Liver (tissue), 9 donors: Measurements from ENCODE around the gene ASPA. TPM values are rescaled to one million over a fixed set of nuclear protein-coding genes. Genes with fewer than 3 reads are reported as not detected.

Experiments
- DNase-seq: peaks from one replicate; pipeline ENCODE4 v3.0.0-alpha.2; 2017; ENCODE audit warnings: low spot score
- H3K27ac ChIP-seq, 2 donors: one replicate each; pipeline ENCODE4 v1.7.0; 2013; ENCODE audit warnings: inconsistent platforms in 2 of 2, low read length in 2 of 2, control low read depth in 1 of 2, low read depth in 1 of 2, mild to moderate bottlenecking in 1 of 2
- H3K27me3 ChIP-seq, 4 donors: one replicate each; pipeline versions ENCODE4 v1.6.1 to v1.7.0; 2013; ENCODE audit warnings: low read length in 3 of 4, inconsistent platforms in 1 of 4, mild to moderate bottlenecking in 1 of 4, moderate library complexity in 1 of 4; ENCODE audit not compliant: control insufficient read depth in 4 of 4, insufficient read depth in 4 of 4
- H3K36me3 ChIP-seq, 4 donors: one replicate each; pipeline versions ENCODE4 v1.6.1 to v1.7.0; 2013; ENCODE audit warnings: low read length in 3 of 4, mild to moderate bottlenecking in 3 of 4, low read depth in 1 of 4, moderate library complexity in 1 of 4; ENCODE audit not compliant: control insufficient read depth in 4 of 4, insufficient read depth in 3 of 4
- H3K4me1 ChIP-seq, 4 donors: one replicate each; pipeline versions ENCODE4 v1.6.1 to v1.7.0; 2013; ENCODE audit warnings: low read length in 3 of 4, mild to moderate bottlenecking in 3 of 4, moderate library complexity in 1 of 4; ENCODE audit not compliant: control insufficient read depth in 4 of 4, insufficient read depth in 4 of 4
- H3K4me3 ChIP-seq, 3 donors: one replicate each; pipeline versions ENCODE4 v1.6.1 to v1.7.0; 2013; ENCODE audit warnings: low read length in 3 of 3, control low read depth in 1 of 3, low read depth in 1 of 3, mild to moderate bottlenecking in 1 of 3
- H3K9ac ChIP-seq, 2 donors: one replicate each; pipeline ENCODE4 v1.7.0; 2013; ENCODE audit warnings: low read length in 2 of 2, mild to moderate bottlenecking in 2 of 2, moderate library complexity in 2 of 2, control low read depth in 1 of 2, low read depth in 1 of 2
- H3K9me3 ChIP-seq, 4 donors: one replicate each; pipeline versions ENCODE4 v1.6.1 to v1.7.0; 2013; ENCODE audit warnings: low read length in 3 of 4; ENCODE audit not compliant: control insufficient read depth in 4 of 4
- CTCF ChIP-seq: fragments of 150-350 bp; IDR thresholded peaks from 2 replicates; pipeline ENCODE4 v1.5.1; 2017; ENCODE audit warnings: improper control_type of control experiment, low read depth, low read length; ENCODE audit not compliant: missing input control
- EGR1 ChIP-seq, 2 donors: IDR thresholded peaks; 2 replicates each; pipeline ENCODE4 v1.6.1; 2016 to 2018; ENCODE audit warnings: antibody characterized with exemption in 2 of 2, low read depth in 2 of 2
- FOXA1 ChIP-seq: IDR thresholded peaks from 2 replicates; pipeline ENCODE4 v1.6.1; 2016; ENCODE audit warnings: antibody characterized with exemption
- FOXA2 ChIP-seq: IDR thresholded peaks from 2 replicates; pipeline ENCODE4 v1.6.1; 2016; ENCODE audit warnings: antibody characterized with exemption
- GABPA ChIP-seq, 2 donors: IDR thresholded peaks in 1 of 2; conservative IDR thresholded peaks in 1 of 2; 2 replicates each; pipeline ENCODE4 v1.6.1; 2016; ENCODE audit warnings: antibody characterized with exemption in 2 of 2, mild to moderate bottlenecking in 1 of 2, moderate library complexity in 1 of 2
- HNF4A ChIP-seq, 2 donors: conservative IDR thresholded peaks; 2 replicates each; pipeline ENCODE4 v1.6.1; 2016; ENCODE audit warnings: antibody characterized with exemption in 2 of 2, mild to moderate bottlenecking in 2 of 2
- HNF4G ChIP-seq: IDR thresholded peaks from 2 replicates; pipeline ENCODE4 v1.6.1; 2016; ENCODE audit warnings: antibody characterized with exemption
- JUND ChIP-seq, 2 donors: IDR thresholded peaks; 2 replicates each; pipeline ENCODE4 v1.6.1; 2016; ENCODE audit warnings: antibody characterized with exemption in 2 of 2
- NR2F2 ChIP-seq: IDR thresholded peaks from 2 replicates; pipeline ENCODE4 v1.6.1; 2016; ENCODE audit warnings: antibody characterized with exemption
- RAD21 ChIP-seq, 2 donors: IDR thresholded peaks; 2 replicates each; pipeline ENCODE4 v1.6.1; 2016; ENCODE audit warnings: antibody characterized with exemption in 2 of 2, mild to moderate bottlenecking in 2 of 2
- REST ChIP-seq: IDR thresholded peaks from 2 replicates; pipeline ENCODE4 v1.6.1; 2016; ENCODE audit warnings: antibody characterized with exemption, mild to moderate bottlenecking
- RXRA ChIP-seq, 2 donors: IDR thresholded peaks; 2 replicates each; pipeline ENCODE4 v1.6.1; 2017 to 2018; ENCODE audit warnings: antibody characterized with exemption in 2 of 2, mild to moderate bottlenecking in 1 of 2
- SP1 ChIP-seq: IDR thresholded peaks from 2 replicates; pipeline ENCODE4 v1.6.1; 2018; ENCODE audit warnings: antibody characterized with exemption, mild to moderate bottlenecking
- TAF1 ChIP-seq: conservative IDR thresholded peaks from 2 replicates; pipeline ENCODE4 v1.6.1; 2016; ENCODE audit warnings: antibody characterized with exemption, mild to moderate bottlenecking
- YY1 ChIP-seq: IDR thresholded peaks from 2 replicates; pipeline ENCODE4 v1.6.1; 2016; ENCODE audit warnings: antibody characterized with exemption, mild to moderate bottlenecking
- ZBTB33 ChIP-seq: IDR thresholded peaks from 2 replicates; pipeline ENCODE4 v1.6.1; 2016; ENCODE audit warnings: antibody characterized with exemption
- WGBS: extraction: QIAGEN DNeasy Blood & Tissue Kit; methylation state at CpG from one replicate; pipeline ENCODE4 v1.1.7; 2013; 5-methylcytosine and 5-hydroxymethylcytosine counted together
- polyA plus RNA-seq, 2 donors: library from polyadenylated mRNA; stranded (reverse) in 1 of 2; unstranded in 1 of 2; fragments of 200-250 nt in 1 of 2; fragments of >200 nt in 1 of 2; fragmentation: Nextera tagmentation in 1 of 2; extraction: Ambion mirVana in 1 of 2; gene quantifications; one replicate each; pipeline versions ENCODE4 v1.2.1 to v1.2.3, GENCODE V29; 2013 to 2015
- total RNA-seq, 2 donors: library from RNA; depleted of rRNA; stranded (reverse); fragments of >200 nt; gene quantifications; one replicate each; pipeline ENCODE4 v1.2.3, GENCODE V29; 2014
- TF ChIP-seq, protein P1 (sequence below): IDR thresholded peaks from 2 replicates; pipeline ENCODE4 v1.6.1; 2016; ENCODE audit warnings: antibody characterized with exemption
- donor health status: healthy.
- donor health status: healthy.
- donor health status: healthy.
- donor health status: healthy.
- donor health status: healthy.

Gene ASPA
- total and polyA plus RNA-seq, 4 donors, result 0.89 to 4.7 (median 1.9) TPM

DNA sequence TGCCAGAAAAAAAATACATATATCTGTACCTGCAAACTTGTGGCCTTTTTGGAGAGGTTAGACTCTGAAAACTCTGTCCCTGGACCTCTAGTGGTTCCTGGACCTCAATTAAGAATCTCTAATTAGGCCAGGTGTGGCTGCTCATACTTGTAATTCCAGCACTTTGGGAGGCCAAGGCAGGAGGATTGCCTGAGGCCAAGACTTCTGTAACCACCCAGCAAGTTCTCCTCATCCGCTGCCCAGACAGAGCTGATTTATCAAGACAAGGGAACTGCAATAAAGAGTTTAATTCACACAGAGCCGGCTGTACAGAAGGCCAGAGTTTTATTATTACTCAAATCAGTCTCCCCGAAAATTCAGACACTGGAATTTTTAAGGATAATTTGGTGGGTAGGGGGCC is 4.2 kb downstream of the ASPA start:
- Histone ChIP-seq H3K9me3 (no peaks in the 10 kb centered on the region), H3K27ac (no peak overlapping the region), H3K36me3 (peaks cover 0 to 5% (median 0%) of the 10 kb centered on the region in 4 donors), H3K27me3 (no peaks in the 10 kb centered on the region), H3K4me1 (peaks cover 0 to 20% (median 5%) of the 10 kb centered on the region in 4 donors), H3K9ac (no peak overlapping the region), H3K4me3 (no peak overlapping the region)
- DNase-seq, result no peak
- 94% methylated on average over 3 of the region's 3 CpGs for WGBS
- TF ChIP-seq HNF4A (conservative IDR thresholded peaks at IDR 0.05), result no peak
- TF ChIP-seq RAD21 (IDR thresholded peaks at IDR 0.05), result no peak
- no peak for TF ChIP-seq NR2F2
- no peak for TF ChIP-seq SP1
- TF ChIP-seq RXRA (IDR thresholded peaks at IDR 0.05), result no peak
- no peak for TF ChIP-seq GABPA (IDR thresholded peaks at IDR 0.05 in 1 of 2, conservative IDR thresholded peaks at IDR 0.05 in 1 of 2)
- TF ChIP-seq FOXA1, result no peak
- TF ChIP-seq CTCF, result no peak
- TF ChIP-seq JUND (IDR thresholded peaks at IDR 0.05), result no peak
- TF ChIP-seq YY1, result no peak
- no peak for TF ChIP-seq EGR1 (IDR thresholded peaks at IDR 0.05; ENCODE audit: low read depth in 2 of 2)

GRCh38 chr17:3482852-3483251 is 7.1 kb downstream of the ASPA start:
- Histone ChIP-seq H3K4me3 (no peak overlapping the region), H3K27ac (no peak overlapping the region), H3K36me3 (peaks cover 0 to 5% (median under 1%) of the 10 kb centered on the region in 4 donors), H3K9me3 (no peaks in the 10 kb centered on the region), H3K9ac (no peak overlapping the region), H3K4me1 (peaks cover 0 to 12% (median 3%) of the 10 kb centered on the region in 4 donors), H3K27me3 (no peaks in the 10 kb centered on the region)
- TF ChIP-seq HNF4A (conservative IDR thresholded peaks at IDR 0.05) (no peak), SP1 (no peak), ZBTB33 (no peak), HNF4G (no peak), RAD21 (IDR thresholded peaks at IDR 0.05) (no peak), RXRA (IDR thresholded peaks at IDR 0.05) (no peak), FOXA2 (no peak), FOXA1 (no peak), GABPA (IDR thresholded peaks at IDR 0.05 in 1 of 2, conservative IDR thresholded peaks at IDR 0.05 in 1 of 2) (no peak), TAF1 (no peak), REST (no peak)
- TF ChIP-seq, protein P1, sequence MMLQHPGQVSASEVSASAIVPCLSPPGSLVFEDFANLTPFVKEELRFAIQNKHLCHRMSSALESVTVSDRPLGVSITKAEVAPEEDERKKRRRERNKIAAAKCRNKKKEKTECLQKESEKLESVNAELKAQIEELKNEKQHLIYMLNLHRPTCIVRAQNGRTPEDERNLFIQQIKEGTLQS, result no peak
- DNase-seq, result no peak
- WGBS, result 86% methylated on average over 3 of the region's 3 CpGs
